Hippocampal formation (tissue), 2 donors: ENCODE data around the gene STRBP.
A peak's percentile ranks its signal among the peaks of the same experiment; 100 is the strongest.
"Not testable (repeated sequence)": the region's sequence is repeated elsewhere in the genome, so short reads cannot be mapped to it uniquely, and the experiment has no call there.

Source experiments
- DNase-seq, 2 donors: peaks; one replicate each; lab custom pipeline; 2025; lab: John Stamatoyannopoulos, UW

STRBP gene

DNA sequence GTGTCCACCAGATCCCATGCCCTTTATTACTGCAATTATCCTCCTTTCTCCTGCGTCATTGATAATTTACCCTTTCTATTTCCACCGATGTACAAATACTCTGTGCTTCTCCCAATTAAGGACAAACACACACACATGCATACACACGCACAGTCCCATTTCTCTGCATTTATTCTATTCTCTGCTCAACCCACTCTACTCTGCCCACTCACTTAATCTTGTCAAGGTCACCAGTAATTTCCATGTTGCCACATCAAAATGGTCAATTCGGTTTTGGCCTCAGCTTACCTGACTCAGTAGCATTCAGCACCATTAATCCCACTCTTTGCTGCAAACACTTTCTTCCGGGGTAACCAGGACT, 14.6 kb upstream of the STRBP start:
- no peak for DNase-seq

DNA sequence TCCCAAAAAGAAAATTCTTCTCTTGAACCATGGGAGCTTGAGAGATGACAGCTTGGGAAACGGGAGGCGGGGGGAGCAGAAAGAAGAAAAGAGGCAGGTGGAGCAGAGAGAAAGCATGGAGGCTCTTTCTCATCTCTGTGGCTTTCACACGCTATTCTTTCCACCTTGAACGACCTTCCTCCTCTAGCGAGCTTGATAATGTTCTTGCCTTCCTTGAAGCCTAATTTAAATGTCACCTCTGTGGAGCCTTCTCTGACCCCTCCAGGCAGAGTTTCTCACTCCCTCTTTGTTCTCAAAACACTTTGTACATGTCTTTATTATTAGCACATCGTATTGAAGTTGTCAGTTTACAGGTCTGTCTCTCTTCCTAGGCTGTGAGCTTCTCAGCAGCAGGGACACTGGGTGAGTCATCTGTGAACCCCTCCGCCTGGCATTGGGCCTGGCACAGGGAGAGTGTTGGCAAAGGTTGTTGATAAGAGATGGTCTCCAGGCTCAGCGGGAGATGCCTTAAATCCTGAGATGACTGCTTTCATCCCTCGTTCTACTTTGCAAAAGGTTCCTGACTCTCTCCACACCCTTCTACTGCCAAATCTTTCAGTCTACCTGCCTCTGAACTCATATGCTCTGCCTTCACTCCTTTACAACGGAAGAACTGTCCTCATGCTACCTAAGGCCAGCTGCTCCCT, 14.1 kb upstream of the STRBP start:
- no peak for DNase-seq

DNA sequence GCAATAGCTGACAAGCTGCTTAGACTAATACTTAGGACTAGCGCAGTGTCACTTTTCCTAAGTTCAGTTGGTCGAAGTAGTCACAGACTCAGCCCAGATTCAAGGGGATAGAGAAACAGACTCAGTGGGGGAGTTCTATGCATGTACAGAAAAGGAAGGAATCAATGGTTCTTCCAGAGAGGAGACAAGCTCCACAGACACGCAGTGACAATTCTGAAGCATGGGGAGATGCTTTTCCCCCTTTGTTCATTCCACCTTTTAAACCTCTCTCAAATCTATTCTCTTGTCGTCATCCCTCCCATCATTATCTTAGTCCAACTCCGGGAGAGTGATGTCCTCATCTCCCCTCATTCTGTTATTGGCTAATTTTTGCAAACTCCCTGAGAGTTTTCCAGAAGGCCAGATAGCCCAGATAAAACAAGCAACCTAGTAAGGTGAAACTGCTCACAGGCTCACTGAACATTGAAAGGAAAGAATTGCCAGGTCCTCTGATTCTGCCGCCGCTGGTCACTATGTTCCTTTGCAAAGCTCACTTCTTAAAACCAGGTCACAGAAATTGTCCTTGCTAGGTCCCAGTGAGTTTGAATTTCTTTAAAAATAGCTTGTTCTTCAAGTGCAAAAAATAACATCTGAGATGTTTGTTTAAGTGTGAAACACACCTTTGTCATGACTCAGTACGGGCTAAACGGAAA, 13.4 kb upstream of the STRBP start:
- DNase-seq, result no peak

DNA sequence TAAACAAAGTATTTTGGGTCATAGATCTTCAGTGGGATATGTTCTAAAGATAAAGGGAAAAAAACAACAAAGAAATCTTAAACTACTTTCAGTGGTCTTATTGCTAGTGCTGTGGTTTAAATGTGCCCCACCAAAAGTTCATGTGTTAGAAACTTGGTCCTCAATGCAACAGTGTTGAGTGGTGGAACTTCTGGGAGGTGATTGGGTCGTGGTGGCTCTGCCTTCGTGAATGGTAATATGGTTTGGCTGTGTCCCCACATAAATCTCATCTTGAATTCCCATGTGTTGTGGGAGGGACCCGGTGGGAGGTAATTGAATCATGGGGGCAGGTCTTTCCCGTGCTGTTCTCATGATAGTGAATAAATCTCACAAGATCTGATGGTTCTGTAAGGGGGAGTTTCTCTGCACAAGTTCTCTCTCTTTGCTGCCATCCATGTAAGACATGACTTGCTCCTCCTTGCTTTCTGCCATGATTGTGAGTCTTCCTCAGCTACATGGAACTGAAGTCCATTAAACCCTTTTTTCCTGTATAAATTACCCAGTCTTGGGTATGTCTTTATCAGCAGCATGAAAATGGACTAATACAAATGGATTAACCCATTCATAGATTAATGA, 10.6 kb upstream of the STRBP start:
- not testable (repeated sequence) for DNase-seq

DNA sequence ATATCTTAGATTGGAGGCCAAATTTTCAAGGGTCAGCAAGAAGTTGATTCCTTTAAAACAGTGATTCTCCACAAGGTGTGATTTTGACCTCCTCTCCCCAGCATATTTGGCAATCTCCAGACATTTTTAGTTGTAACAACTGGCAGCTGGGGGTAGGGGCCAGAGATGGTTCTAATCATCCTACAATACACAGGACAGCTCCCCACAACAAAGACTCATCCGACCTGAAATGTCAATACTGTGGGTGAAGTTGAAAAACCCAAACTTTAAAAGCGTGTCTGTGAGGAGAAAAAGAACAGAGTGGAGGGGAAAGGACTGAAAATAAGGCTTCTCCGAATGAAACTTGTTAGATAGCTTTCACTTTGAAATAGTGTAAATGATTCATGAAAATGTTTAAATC, 10.0 kb upstream of the STRBP start:
- DNase-seq, result no peak

DNA sequence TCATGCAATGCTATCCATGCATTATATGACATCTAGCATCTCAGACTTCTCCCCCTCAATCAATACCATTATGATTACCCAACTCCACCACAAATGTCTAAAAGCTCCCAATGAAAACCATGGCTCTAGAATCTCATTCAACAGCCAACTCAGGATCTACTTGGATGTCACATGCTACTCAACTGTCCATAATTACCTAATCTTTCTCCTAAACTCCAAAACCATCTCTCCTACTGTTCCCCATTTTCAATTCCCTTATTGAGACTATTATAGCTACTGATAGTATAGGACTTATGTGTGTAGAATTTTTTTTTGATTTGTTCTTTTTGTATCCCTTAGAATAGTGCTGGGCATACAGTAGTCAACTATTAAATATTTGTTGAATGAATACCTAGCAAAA, 8.2 kb upstream of the STRBP start:
- DNase-seq, result no peak

DNA sequence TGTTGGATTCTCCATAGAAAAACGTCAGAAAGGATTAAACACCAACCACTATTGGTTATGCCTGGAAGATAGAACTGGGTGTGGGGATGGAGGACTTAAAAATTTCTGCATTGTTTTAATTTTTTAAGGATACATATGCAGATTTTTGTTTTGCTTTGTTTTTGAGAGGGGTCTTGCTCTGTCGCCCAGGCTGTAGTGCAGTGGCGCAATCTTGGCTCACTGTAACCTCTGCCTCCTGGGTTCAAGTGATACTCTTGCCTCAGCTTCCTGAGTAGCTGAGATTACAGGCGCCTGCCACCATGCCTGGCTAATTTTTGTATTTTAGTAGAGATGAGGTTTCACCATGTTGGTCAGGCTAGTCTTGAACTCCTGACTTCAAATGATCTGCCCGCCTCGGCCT, 2.7 kb upstream of the STRBP start:
- not testable (repeated sequence) for DNase-seq

DNA sequence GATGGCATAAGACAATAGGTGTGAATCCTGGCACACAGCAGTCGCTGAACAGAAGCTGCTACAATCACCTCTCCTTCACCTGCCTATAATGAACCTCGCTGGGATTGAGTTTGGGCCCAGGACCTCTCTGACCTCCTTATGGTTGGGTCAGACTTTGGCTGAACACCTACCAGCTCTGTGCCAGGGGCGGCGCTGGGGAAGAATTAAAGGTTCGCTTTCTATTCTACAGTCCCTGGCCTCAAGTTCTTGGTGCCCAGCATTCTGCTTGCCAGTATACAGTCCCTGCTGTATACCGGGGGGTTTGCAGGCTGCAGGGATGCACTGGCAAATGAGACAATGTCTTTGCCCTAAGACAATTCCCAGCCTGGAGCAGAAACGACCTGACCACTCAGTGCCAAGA, 895 bp upstream of the STRBP start:
- no peak for DNase-seq

DNA sequence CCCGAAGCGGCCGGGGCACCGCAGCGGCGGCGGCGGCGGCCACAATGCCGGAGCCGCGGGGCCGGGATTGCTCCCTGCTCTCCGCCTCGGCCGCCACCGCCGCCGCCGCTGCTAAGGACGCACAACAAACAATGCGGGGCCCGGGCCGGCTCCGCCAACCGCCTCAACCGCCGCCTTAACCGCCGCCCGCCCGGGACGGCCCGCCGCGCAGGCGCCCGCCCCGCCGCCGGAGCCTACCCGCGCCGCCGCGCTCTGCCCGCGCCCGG, 254 bp downstream of the STRBP start:
- peak in 1 of 2 donors; percentile 22 for DNase-seq

DNA sequence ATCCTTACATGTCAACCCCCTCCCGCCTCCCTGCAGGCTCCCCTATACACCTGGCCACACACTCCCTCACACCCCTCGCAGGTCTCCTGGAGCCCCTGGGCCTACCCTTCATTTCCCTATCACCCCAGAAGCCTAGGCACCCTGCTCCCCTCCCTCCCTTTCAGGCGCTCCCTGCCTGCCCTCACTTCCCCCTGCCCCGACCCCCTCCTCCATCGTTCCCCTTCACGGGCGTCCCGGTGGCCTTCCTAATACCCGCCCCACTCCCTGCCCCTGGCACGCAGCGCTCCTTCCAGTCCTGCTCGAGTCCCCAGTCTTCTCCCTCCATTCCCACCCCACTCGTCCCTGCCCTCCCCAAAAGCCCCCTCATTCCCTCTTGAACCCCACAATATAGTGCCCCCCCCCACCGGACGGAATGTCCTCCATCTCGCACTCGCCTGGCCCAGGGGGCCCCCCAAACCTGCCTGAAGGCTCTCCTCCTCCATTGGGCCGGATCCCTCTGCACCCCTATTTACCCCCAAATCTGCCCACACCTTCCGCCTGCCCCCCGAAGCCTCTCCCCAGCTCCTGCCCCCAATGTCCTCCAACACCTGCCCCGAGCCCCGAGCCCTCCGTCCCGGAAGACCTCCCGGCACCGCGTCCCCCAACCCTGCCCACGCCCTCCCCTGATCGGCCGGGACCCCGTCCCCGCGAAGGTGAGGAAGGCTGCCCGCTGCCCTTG, 746 bp downstream of the STRBP start:
- no peak for DNase-seq

DNA sequence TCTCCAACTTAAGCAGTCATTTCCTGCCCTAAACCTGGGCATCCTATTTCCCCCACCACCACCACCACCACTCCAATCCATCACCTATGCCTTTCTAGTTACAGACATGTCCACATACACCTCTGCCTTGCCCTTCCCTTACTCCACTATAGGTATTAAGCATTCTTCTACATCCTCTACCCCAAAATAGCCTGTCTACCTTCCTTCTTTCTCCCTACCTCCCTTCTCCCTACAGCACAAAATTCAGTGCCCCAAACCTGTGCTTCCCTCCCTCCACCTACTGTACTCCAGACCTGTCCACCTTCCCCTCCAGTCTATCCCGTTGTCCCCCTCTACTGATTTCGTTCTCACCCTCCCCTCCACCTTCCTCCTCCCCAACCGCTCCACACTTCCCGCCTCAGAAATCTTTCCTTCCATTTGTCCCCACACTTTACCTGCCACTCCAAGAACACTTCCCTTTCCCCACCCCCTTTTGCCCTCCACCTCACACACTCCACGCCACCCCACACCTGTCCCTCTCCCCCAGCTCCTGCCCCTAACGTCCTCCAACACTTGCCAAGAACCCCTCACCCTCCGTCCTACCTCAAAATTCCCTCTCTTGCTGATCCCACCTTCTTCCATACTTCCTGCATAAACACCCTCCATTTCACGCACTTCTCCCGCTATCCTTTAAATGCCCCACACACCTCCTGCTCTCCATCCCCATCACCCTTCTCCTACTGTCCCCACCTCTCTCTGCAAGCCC, 1.6 kb downstream of the STRBP start:
- DNase-seq, result no peak

DNA sequence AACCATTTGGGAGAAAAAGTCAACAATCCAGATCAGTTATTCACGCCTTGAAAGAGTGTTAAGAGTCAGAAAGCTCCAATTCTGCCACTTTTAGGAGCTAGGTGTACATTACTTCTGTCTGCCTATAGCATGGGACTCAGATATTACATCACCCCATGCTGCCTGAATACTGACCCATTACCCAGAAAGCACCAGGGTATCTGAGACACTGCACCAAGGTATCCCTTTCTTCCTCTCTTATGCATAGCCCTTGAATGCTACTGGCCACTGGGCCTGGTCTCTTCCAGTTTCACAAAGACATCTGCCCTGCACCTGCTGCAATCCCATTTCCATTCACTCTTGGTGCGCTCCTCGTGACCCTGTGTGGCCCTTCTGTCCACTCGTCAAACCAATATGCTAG, 2.6 kb downstream of the STRBP start:
- no peak for DNase-seq

DNA sequence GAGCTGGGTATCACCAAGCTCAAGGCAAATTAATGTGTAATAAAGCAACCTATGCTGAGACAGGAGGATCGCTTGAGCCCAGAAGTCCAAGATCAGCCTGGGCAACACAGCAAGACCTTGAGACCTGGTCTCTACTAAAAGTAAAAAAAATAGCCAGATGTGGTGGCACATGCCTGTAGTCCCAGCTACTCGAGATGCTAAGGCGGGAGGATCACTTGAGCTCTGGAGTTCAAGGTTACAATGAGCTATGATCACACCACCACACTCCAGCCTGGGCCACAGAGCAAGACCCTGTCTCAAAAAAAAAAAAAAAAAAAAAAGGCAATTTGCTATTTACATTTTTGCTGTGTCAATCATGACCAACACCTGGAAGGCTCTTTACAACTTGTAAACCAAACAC, 5.2 kb downstream of the STRBP start:
- no peak for DNase-seq

DNA sequence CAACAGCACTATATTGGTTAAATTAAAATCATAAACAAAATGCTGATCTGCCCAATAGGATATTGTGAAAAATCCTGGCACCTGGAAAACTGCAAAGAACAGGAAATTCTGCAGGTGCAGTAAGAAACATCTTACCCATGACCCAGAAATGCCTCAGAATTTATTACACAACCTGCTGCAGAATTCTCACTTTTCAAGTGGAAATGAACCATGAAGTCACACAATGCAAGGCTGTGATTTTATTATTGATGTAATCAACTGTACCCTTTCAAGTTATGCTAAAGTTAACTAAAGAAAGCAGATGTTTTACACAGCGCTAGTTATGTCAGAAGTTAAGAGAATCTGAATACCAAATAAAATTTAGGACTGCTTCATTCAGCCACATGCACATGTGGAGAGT, 6.0 kb downstream of the STRBP start:
- no peak for DNase-seq

DNA sequence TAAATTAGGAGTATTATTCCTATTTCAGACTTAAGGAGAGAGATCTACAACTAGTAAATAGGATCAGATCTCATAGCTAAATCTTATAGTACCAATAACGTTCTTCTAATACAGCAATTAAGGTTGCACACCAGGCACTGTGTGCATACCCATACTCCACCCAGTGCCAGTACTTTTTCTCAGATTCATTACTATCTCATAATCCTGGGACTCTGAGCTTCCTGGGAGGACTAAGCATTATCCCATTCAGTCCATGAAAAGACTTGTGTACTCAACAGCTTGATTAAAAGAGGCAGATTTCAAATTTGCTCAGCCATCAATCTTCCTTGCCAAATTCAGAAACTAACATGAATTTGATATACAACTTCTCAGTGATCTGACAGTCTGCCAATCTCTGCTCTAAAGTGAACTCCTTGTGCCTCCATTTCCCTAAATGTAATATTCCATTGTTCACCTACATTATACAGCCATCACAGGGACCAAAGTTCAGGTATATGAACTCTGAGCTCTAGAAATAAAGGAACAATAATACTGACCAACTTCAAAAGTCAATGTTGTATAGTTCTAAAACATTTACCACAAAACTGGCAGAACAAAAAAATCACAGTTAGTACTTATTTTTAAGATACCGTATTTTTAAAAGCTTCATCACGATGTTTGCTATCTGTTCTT, 7.2 kb downstream of the STRBP start:
- DNase-seq, result no peak

DNA sequence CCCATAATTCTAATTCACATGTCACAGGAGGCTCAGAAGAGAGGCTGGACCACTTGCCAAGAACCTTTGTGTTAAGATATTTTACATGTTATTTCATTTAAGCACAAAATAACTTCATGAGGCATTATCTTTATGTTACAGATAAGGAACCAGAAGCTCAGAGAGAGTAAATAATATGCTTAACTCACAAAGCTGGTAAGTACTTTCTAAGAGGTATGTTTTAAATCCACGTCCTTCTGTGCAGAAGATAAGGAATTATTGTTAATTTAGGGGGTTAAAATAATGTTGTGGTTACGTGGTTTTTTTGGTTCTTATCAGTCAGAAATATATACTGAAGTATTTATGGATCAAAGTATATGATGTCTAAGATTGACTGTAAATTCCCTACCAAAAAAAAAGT, 8.0 kb downstream of the STRBP start:
- no peak for DNase-seq

DNA sequence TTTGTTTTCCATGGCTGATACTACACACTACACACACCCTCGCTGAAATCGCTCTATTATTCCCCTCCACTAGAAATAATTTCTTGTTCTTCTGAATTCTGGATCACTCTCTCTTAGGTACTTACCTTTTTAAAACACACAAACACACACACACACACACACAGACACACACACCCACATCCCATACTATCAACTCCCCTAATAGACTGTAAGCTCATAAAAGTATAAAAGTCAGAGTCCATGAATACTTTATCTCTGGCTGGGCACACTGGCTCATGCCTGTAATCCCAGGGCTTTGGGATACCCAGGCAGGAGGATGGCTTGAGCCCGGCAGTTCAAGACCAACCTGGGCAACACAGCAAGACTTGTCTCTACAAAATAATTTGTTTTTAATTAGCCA, 11.1 kb downstream of the STRBP start:
- no peak for DNase-seq

DNA sequence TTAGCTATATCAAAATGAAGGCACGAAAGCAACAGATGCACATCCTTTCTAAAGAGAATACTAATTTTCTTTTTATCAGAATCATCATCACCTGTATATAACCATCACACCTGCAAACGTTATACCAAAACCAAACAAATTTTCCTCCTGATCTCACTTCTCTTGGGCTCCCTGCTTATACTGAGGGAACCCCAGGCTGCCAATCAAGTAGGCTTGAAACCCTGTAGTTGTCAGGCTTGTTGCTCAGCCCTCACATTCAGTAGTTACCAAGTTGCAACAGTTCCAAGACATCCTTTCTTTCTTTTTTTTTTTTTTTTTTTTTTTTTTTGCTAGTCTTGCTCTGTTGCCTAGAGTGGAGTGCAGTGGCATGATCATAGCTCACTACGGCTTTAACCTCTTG, 12.7 kb downstream of the STRBP start:
- no peak for DNase-seq

DNA sequence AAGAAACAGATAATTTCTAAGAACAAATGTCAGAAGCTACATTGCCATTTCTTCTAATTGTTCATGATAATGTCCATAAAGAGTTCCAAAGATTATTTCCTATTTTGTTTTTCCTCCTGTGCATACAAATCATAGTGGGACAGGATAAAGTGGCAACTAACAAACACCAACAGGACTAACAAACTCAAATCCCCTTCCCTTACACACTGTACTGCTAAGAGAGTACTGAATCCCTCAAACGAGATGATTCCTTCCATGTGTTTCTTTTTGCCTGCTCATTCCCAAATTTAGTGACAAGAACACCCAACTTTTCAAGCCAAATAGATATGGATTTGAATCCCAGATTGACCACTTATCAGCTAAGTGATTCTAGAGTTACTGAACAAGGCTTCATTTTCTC, 15.2 kb downstream of the STRBP start:
- no peak for DNase-seq

DNA sequence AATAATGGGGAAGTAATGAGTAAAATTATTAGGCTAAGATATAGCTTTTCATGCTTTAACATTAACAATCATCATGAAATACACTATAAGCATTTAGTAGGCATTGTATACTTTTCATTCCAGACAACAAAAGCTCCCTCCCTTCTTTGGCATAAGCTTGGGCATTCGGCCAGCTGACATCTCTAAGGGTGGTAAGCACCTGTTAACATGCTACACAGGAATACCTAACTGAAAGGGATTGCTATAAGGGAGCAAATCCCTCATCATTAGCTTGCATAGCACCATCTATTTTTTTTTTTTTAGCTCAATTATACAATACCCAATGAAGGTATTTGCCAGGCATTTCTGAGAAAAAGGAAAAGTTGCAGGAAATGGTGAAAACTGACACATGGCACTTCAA, 16.6 kb downstream of the STRBP start:
- no peak for DNase-seq

DNA sequence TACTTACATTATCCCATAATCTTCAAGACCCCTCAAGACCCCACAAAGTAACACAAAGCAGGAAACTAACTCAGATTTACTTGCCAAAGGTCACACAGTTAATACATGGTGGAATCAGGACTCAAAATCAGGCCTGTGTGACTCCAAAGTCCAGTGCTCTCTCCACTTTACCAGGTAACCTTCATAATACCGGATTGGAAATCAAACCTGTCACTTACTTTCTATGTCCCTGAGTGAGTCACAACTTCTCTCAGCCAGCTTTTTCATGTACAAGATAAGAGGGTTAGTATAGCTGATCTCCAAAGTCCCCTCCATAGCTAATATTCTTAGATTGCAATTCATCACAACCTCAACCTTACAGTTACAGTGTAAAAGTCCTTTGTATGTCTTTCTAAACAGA, 17.1 kb downstream of the STRBP start:
- no peak for DNase-seq

DNA sequence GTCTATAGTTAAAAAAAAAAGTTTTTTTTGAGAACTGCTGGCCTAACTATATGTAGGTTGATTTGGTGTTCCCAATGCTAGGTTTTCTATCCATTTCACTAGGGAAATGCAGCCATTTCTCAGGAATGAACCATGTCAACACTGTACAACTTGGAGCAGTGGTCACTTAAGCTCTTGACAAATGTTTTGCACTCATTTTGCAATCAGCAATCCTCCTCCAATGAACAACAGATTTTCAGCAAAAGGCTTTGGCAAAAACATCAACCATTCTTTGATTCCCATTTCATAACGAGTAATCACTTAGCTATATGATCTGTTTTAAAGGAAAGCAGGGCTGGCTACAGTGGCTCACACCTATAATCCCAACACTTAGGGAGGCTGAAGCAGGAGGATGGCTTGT, 17.9 kb downstream of the STRBP start:
- DNase-seq, result no peak
